ENCODE results near the gene SBNO2.

GRCh38 chr19:1072371-1073015 is 101.6 kb downstream of the SBNO2 start:
- no peak for TF ChIP-seq CTCF (IDR thresholded peaks at IDR 0.05)
- no peak for TF ChIP-seq EZH2 (IDR thresholded peaks at IDR 0.05)

Measured in neural progenitor cell (in vitro differentiated cells).